ENCODE data around the gene CDK5RAP2. TPM values are rescaled to one million over a fixed set of nuclear protein-coding genes. Genes with fewer than 3 reads are reported as not detected.

The CDK5RAP2 gene
- total RNA-seq, 1 donor from 2014 or later: 54.7 TPM

GRCh38 chr9:120377268-120378159 is 202.5 kb downstream of the CDK5RAP2 start:
- H3K36me3 ChIP-seq: no peaks in the 10 kb centered on the region
- DNase-seq: no peak
- no peaks in the 10 kb centered on the region for H3K4me1 ChIP-seq
- peaks cover 6% of the 10 kb centered on the region for H3K9me3 ChIP-seq
- no peak for TF ChIP-seq CTCF (IDR thresholded peaks at IDR 0.05)
- no peak overlapping the region for H3K4me3 ChIP-seq
- no peaks in the 10 kb centered on the region for H3K27me3 ChIP-seq (ENCODE audit: low read depth)
- intact Hi-C loops (cut with DNase I): no loop called here
- no peak for ATAC-seq
- H3K27ac ChIP-seq: no peak overlapping the region

- no peaks in the 10 kb centered on the region for H3K36me3 ChIP-seq
- TF ChIP-seq CTCF (IDR thresholded peaks at IDR 0.05): no peak
- DNase-seq (no peak), ATAC-seq (no peak)
- no peak overlapping the region for H3K27ac ChIP-seq
- intact Hi-C loops (cut with DNase I): no loop called here
- no peaks in the 10 kb centered on the region for H3K27me3 ChIP-seq (ENCODE audit: low read depth)
- H3K9me3 ChIP-seq: peaks cover 6% of the 10 kb centered on the region
- no peaks in the 10 kb centered on the region for H3K4me1 ChIP-seq
- H3K4me3 ChIP-seq: no peak overlapping the region
Measured at GRCh38 chr9:120376101-120376500, 203.9 kb downstream of the CDK5RAP2 start.

GRCh38 chr9:120375316-120375715 is 204.7 kb downstream of the CDK5RAP2 start:
- Histone ChIP-seq H3K4me3 (no peak overlapping the region), H3K36me3 (no peaks in the 10 kb centered on the region), H3K4me1 (no peaks in the 10 kb centered on the region), H3K27me3 (ENCODE audit: low read depth) (no peaks in the 10 kb centered on the region), H3K27ac (no peak overlapping the region), H3K9me3 (peaks cover 6% of the 10 kb centered on the region)
- no peak for TF ChIP-seq CTCF (IDR thresholded peaks at IDR 0.05)
- intact Hi-C loops (cut with DNase I): no loop called here
- ATAC-seq: no peak
- DNase-seq: no peak

GRCh38 chr9:120374817-120375216 is 205.2 kb downstream of the CDK5RAP2 start:
- DNase-seq (no peak), ATAC-seq (no peak)
- no peaks in the 10 kb centered on the region for H3K4me1 ChIP-seq
- peaks cover 6% of the 10 kb centered on the region for H3K9me3 ChIP-seq
- intact Hi-C loops (cut with DNase I): no loop called here
- H3K27ac ChIP-seq: no peak overlapping the region
- no peak overlapping the region for H3K4me3 ChIP-seq
- TF ChIP-seq CTCF (IDR thresholded peaks at IDR 0.05): no peak
- H3K27me3 ChIP-seq (ENCODE audit: low read depth): no peaks in the 10 kb centered on the region
- no peaks in the 10 kb centered on the region for H3K36me3 ChIP-seq

GRCh38 chr9:120374239-120374638 is 205.7 kb downstream of the CDK5RAP2 start:
- DNase-seq: no peak
- Histone ChIP-seq H3K36me3 (no peaks in the 10 kb centered on the region), H3K27ac (no peak overlapping the region), H3K4me1 (no peaks in the 10 kb centered on the region), H3K4me3 (no peak overlapping the region), H3K9me3 (no peaks in the 10 kb centered on the region), H3K27me3 (ENCODE audit: low read depth) (no peaks in the 10 kb centered on the region)
- no peak for TF ChIP-seq CTCF (IDR thresholded peaks at IDR 0.05)
- intact Hi-C loops (cut with DNase I): no loop called here
- ATAC-seq: peak in 1 of 2 donors; percentile 7
